Astrocyte (in vitro differentiated cells and primary cell): Measurements from ENCODE around the gene SLC47A2.

ENCODE experiments used
- EZH2 ChIP-seq: IDR thresholded peaks from 2 replicates; pipeline ENCODE4 v1.6.1; 2012; ENCODE audit warnings: mild to moderate bottlenecking, low read length, inconsistent platforms; ENCODE audit not compliant: insufficient read depth
- TF ChIP-seq, protein P1 (sequence below): IDR thresholded peaks from 2 replicates; pipeline ENCODE4 v1.5.1; 2011; ENCODE audit warnings: low read depth, mild to moderate bottlenecking, inconsistent platforms, low read length, moderate library complexity; ENCODE audit not compliant: insufficient read depth

DNA sequence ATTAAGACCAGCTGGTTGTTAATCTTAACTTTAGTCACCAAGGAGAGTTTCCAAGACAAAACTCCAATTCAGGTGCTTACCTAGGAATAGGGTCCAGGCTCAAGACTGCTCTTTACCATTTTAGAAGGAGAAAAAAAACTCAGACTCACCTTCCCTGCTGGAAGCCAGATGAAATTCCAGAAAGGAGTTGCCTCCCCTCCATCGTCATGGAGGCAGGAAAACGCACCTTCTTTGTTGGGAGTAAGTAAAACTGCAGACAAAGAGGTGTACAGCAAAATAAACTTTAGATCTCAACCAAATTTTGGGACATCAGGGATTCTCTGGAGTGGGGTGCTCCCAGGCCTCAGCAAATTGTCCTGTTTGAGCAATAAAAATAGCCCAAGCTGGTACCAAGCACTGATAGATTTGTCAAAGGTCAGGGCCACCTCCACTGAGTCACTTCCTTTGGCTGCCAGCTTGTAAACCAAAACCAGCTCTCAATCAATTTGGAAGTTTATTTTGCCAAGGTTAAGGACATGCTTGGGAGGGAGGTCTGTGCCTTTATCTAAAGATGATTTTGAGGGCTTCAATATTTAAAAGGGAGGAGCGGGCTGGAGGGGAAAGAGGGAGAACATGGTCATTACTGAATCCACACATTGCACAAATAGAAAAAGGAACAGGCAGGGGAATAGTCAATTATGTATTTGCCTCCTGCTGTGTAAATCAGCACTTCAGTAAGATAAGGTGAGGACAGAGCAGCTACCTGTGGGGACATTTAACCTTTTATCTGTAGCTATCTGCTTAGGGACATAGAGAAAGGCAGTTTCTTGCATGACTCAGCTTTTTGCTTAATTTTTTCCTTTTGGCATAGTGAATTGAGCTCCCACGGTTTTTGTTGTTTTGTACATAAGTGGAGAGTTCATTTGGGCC, 69.3 kb downstream of the SLC47A2 start:
- TF ChIP-seq, protein P1, sequence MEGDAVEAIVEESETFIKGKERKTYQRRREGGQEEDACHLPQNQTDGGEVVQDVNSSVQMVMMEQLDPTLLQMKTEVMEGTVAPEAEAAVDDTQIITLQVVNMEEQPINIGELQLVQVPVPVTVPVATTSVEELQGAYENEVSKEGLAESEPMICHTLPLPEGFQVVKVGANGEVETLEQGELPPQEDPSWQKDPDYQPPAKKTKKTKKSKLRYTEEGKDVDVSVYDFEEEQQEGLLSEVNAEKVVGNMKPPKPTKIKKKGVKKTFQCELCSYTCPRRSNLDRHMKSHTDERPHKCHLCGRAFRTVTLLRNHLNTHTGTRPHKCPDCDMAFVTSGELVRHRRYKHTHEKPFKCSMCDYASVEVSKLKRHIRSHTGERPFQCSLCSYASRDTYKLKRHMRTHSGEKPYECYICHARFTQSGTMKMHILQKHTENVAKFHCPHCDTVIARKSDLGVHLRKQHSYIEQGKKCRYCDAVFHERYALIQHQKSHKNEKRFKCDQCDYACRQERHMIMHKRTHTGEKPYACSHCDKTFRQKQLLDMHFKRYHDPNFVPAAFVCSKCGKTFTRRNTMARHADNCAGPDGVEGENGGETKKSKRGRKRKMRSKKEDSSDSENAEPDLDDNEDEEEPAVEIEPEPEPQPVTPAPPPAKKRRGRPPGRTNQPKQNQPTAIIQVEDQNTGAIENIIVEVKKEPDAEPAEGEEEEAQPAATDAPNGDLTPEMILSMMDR: no peak
- TF ChIP-seq EZH2: no peak
